RWPE2 (cell line): ENCODE results near the gene HSPB6.
"Not testable (repeated sequence)": the region's sequence is repeated elsewhere in the genome, so short reads cannot be mapped to it uniquely, and the experiment has no call there.

Source experiments
- ATAC-seq: fragments of 200-7000 bp; cut with Tn5 transposase; 3 replicates; pipeline ENCODE4 v1.9.1; 2021; ENCODE audit warnings: low read depth
- DNase-seq: peaks from one replicate; pipeline ENCODE4 v3.0.0-alpha.2; 2020; ENCODE audit warnings: low spot score
- H3K27ac ChIP-seq: fragments of 450-650 bp; 2 replicates; pipeline ENCODE4 v1.5.1; 2017; ENCODE audit warnings: mild to moderate bottlenecking; ENCODE audit not compliant: poor library complexity, severe bottlenecking
- H3K27me3 ChIP-seq: fragments of 250-450 bp; sonication (Bioruptor Pico); 2 replicates; pipeline ENCODE4 v1.5.1; 2021; ENCODE audit warnings: mild to moderate bottlenecking, moderate library complexity; ENCODE audit not compliant: insufficient read depth, poor library complexity, severe bottlenecking
- H3K36me3 ChIP-seq: fragments of 250-450 bp; sonication (Bioruptor Pico); 2 replicates; pipeline ENCODE4 v1.5.1; 2020; ENCODE audit warnings: low read depth, mild to moderate bottlenecking, moderate library complexity
- H3K4me1 ChIP-seq: fragments of 250-450 bp; sonication (Bioruptor Pico); 2 replicates; pipeline ENCODE4 v1.5.1; 2021; ENCODE audit warnings: mild to moderate bottlenecking, moderate library complexity; ENCODE audit not compliant: insufficient read depth, poor library complexity, severe bottlenecking
- H3K4me3 ChIP-seq: fragments of 250-450 bp; sonication (Bioruptor Pico); 2 replicates; pipeline ENCODE4 v1.5.1; 2021; ENCODE audit warnings: mild to moderate bottlenecking, moderate library complexity; ENCODE audit not compliant: severe bottlenecking
- H3K9me3 ChIP-seq: fragments of 250-450 bp; sonication (Bioruptor Pico); 2 replicates; pipeline ENCODE4 v1.5.1; 2021; ENCODE audit warnings: mild to moderate bottlenecking, moderate library complexity; ENCODE audit not compliant: severe bottlenecking
- CTCF ChIP-seq: fragments of 450-650 bp; IDR thresholded peaks from one replicate; pipeline ENCODE4 v1.5.1; 2017; ENCODE audit warnings: mild to moderate bottlenecking, moderate library complexity; ENCODE audit not compliant: poor library complexity, severe bottlenecking

Gene HSPB6

DNA sequence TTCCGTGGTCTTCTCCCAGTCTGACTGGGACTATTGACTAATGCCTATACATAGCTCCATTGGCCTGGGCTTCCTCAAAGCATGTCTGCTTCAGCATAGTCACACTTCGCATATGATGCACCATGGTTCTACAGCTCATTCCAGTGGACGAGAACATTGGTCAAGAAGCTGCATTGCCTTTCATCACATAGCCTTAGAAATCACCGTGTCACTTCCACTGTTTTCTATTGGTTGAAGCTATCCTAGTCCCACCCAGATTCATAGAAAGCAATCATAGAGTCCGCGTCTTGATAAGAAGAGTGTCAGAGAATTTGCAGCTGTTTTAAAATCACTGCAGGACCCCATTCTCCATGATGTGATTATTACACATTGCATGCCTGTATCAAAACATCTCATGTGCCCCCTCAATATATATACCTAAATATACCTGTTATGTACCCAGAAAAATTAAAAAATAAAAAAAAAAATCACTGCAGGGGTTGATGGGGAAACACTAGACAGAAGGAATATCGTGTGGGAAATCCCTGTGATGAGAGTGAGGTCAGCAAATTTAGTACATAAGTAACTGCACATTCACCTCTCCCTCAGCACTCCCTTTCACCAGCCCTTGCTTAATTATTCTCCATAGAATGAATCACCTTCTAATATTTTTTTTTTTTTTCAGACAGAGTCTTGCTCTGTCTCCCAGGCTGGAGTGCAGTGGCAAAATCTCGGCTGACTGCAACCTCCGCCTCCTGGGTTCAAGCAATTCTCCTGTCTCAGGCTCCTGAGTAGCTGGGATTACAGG lies 16.4 kb upstream of the HSPB6 start:
- Histone ChIP-seq H3K4me3 (no peak overlapping the region), H3K36me3 (no peaks in the 10 kb centered on the region), H3K4me1 (peaks cover 3% of the 10 kb centered on the region), H3K27me3 (no peaks in the 10 kb centered on the region), H3K9me3 (peaks cover 2% of the 10 kb centered on the region), H3K27ac (no peak overlapping the region)
- DNase-seq = no peak
- ATAC-seq = no peak
- no peak for TF ChIP-seq CTCF

GRCh38 chr19:35772362-35772761 lies 15.5 kb upstream of the HSPB6 start:
- not testable (repeated sequence) for H3K27me3 ChIP-seq, ATAC-seq, H3K36me3 ChIP-seq, DNase-seq, H3K4me1 ChIP-seq, H3K9me3 ChIP-seq, H3K4me3 ChIP-seq, H3K27ac ChIP-seq

GRCh38 chr19:35768082-35768421 lies 11.2 kb upstream of the HSPB6 start:
- no peak overlapping the region for H3K4me3 ChIP-seq
- no peak for TF ChIP-seq CTCF

GRCh38 chr19:35767288-35768081 lies 10.7 kb upstream of the HSPB6 start:
- Histone ChIP-seq H3K4me3 (no peak overlapping the region), H3K4me1 (no peaks in the 10 kb centered on the region), H3K27me3 (no peaks in the 10 kb centered on the region), H3K9me3 (peaks cover 2% of the 10 kb centered on the region), H3K36me3 (peaks cover 21% of the 10 kb centered on the region), H3K27ac (no peak overlapping the region)
- no peak for TF ChIP-seq CTCF
- DNase-seq (peak; percentile 58), ATAC-seq (no peak)

More at GRCh38 chr19:35768082-35768421, 11.2 kb upstream of the HSPB6 start:
- no peaks in the 10 kb centered on the region for H3K27me3 ChIP-seq
- ATAC-seq (no peak), DNase-seq (peak; percentile 40)
- H3K27ac ChIP-seq = no peak overlapping the region
- H3K36me3 ChIP-seq = peaks cover 18% of the 10 kb centered on the region
- H3K9me3 ChIP-seq = peaks cover 2% of the 10 kb centered on the region
- H3K4me1 ChIP-seq = no peaks in the 10 kb centered on the region

DNA sequence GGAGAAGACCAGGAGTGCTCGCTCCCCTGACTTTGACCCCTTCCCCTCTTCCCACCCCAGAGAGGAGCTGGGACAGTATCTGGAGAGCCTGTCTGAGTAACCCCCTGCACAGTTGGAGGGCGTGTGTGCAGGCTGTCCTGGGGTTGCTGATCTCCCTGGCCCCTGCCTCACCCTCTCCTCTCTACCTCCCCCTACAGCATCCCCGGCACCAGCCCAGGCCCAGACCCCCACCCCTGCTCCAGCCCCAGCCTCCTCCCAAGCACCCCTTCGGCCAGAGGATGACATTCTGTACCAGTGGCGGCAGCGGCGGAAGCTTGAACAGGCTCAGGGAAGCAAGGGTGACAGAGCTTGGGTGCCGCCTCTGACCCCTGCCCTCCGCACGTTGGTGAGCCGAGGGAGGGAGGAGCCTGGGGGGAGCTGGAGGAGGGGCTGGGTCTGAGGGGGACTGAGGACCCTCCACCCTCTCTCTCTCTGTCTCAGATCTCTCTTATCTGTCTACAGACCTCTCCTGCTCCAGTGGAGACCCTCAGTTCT lies 9.8 kb upstream of the HSPB6 start:
- Histone ChIP-seq H3K36me3 (peaks cover 28% of the 10 kb centered on the region), H3K9me3 (peaks cover 2% of the 10 kb centered on the region), H3K4me3 (no peak overlapping the region), H3K4me1 (no peaks in the 10 kb centered on the region), H3K27ac (no peak overlapping the region), H3K27me3 (no peaks in the 10 kb centered on the region)
- DNase-seq (no peak), ATAC-seq (no peak)
- TF ChIP-seq CTCF = no peak
